CD4-positive, alpha-beta T cell treated with Interleukin-4 for 1 hour (primary cell): Measurements from ENCODE around the gene GPR152.

Experiments used
- DNase-seq, 2 donors: peaks; one replicate each; pipeline ENCODE4 v3.0.0-alpha.2; 2020 to 2022

Gene GPR152

DNA sequence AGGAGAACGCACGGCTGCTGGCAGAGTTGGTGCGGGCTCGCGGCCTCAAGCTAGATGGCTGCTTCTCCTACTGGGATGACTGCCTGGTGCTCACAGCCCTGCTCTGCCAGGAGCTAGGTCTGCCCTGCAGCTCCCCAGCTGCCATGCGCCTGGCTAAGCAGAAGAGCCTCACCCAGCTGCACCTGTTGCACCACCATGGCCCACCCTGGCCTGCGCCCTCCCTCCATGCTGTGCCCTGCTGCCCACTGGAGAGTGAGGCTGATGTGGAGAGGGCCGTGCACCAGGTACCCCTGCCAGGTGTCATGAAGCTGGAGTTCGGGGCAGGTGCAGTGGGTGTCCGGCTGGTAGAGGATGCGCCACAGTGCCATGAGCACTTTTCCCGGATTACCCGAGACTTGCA is 29.1 kb downstream of the GPR152 start:
- DNase-seq: no peak

DNA sequence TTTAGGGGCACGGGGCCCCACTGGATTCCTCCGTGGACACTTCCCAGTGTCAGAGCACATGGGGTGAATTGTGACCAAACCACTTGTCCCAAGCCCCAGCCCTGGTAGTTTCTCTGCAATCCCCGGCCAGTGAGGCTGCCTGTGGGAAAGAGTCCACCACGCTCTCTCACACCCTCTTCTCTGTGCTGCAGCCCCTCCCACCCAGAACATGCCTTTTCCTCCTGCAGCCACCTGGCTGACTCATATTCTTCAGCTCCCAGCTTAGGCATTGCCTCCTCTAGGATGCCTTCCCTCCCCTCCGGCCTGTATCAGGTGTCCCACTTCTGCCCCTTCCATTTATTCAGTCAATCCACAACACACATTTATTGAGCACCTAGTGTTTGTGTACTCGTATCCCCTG is 29.6 kb downstream of the GPR152 start:
- no peak for DNase-seq

DNA sequence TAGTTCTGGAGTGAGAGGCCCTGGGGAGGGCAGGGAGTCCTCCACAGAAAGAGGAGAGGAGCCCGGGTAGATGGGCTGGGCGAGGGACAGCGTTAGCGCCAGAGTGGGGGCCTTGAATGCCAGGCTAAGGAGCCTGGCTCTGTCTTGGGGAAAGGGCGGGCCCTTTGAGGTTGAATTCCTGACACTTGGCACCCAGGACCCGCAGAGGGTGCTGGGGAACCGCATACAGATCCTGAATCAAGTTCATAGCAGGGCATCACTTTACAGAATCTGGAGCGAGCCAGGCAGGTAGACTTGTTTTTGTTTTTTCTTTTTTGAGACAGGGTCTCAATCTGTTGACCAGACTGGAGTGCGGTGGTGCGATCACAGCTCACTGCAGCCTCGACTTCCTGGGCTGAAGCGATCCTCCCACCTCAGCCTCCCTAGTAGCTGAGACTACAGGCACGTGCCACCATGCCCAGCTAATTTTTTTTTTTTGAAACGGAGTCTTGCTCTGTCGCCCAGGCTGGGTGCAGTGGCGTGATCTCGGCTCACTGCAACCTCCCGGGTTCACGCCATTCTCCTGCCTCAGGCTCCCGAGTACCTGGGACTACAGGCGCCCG is 31.0 kb downstream of the GPR152 start:
- DNase-seq: no peak

DNA sequence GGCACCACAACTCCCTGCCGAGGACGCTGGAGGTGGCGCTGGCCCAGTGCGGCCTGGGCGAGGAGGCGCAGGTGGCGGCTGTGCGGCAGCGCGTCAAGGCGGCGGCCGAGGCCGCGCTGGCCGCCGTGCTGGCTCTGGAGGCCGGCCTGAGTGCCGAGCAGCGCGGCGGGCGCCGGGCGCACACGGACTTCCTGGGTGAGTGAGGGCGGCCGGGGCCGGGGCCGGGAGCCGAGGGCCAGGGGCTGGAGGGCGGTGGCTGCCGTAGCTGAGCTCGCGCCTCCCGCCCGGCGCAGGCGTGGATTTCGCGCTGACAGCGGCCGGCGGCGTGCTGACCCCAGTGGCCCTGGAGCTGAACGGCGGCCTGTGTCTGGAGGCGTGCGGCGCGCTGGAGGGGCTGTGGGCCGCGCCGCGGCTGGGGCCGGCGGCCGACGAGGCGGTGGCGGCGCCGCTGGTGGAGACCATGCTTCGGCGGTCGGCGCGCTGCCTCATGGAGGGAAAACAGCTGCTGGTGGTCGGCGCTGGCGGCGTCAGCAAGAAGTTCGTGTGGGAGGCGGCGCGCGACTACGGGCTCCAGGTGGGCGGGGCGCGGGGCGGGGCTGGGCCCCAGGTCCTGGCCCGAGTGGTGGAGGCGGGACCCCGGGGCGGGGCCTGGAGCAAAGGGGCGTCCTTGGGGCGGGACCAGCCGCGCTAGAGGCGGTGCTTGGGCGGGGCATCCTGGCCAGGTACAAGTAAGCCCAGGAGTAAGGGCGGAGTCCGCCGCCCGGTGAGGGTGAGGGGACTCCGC is 31.7 kb downstream of the GPR152 start:
- peak; percentile 97 to 98 for DNase-seq

DNA sequence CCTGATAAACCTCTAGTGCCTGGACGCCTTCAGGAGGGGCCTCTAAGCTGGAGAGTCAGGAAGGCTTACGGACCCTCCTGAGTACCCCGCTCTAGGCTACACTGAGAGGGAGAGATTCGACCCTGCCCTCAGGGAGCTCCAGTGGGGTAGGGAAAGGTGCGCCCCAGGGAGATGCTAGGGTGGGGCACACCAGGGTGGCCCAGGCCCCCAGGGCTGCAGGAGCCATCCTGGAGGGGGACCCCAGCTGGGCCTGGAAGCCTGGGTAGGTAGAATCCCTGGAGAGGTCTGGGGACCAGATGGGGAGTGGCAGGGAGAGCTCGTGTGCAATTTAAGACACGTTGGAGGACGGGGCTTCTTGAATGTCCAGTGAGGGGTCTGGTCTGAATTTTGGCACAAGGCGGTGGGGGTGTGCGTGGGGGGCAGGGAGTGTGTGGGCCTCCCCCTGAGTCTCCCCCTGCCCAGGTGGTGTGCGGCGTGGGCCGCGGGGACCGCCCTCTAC is 32.3 kb downstream of the GPR152 start:
- DNase-seq: no peak

DNA sequence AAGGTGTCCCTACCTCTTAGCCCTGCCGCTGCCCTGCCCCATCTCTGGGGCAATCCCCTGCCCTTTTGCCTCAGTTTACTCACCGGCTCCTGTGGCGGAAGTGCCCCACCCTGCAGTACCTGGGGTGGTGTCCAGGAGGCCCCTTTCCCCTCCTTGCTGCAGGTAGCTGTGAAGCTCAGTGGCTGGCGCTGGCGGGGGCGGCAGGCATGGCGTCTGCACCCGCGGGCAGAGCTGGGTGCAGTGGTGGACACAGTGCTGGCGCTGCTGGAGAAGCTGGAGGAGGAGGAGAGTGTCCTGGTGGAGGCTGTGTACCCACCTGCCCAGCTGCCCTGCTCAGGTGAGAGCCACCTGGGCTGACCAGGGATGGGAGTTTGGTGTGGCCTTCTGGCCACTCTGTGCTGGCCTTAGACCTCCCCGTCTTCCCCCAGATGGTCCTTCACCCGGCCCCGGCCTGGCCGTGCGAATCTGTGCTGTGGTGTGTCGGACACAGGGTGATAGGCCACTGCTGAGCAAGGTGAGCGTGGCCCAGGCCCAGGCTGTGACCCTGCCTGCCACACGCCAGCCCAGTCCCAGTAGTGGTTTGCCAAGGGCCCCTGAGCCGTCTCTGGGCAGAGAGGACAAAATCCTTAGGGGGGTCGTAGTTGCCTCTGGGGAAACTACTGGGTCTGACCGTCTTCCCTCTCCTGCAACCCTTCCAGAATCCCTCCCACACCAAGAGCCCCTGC is 33.0 kb downstream of the GPR152 start:
- DNase-seq: no peak

DNA sequence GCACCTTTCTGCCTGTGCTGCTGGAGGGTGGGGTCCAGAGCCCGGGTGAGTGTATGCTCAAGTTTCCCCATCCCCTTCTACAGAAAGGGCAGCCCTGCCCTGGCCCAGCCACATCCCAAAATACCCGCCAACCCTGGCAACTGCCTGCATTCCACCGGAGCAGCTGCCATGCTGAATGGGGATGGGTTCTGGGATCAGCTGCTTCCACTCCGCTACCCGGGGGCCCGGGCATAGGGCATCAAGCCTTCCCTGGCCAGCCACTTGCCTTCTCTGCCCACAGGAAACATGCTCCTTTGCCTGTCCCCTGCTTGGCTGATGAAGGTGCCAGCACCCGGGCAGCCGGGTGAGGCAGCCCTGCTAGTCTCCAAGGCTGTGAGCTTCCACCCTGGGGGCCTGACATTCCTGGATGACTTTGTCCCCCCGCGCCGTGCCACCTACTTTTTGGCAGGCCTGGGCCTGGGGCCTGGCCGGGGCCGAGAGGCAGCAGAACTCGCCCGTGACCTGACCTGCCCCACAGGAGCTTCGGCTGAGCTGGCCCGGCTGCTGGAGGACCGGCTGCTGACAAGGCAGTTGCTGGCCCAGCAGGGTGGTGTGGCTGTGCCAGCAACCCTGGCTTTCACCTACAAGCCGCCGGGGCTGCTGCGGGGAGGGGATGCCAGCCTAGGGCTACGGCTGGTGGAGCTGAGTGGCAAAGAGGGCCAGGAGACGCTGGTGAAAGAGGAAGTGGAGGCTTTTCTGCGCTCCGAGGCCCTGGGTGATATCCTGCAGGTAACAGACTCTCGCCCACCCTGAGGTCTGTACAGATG is 33.9 kb downstream of the GPR152 start:
- DNase-seq: peak in 1 of 2 donors; percentile 62

DNA sequence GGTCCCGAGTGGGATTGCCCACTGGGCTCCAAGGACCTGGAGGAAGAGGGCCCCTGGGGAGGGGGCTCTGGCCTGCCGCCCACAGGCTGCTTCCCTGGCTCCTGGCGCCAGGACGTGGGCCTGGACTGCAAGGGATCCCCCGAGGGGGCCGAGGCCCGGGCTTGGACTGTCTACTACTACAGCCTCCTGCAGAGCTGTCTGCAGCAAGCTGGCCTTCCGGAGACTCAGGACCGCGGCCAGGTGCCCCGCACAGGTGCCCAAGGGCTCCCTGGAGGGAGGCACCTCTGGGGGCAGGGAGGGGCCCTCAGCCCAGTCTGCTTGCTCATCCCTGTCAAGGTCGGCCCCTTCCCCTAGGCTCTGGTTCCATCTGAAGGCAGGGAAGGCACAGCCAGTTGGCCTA is 35.1 kb downstream of the GPR152 start:
- no peak for DNase-seq

DNA sequence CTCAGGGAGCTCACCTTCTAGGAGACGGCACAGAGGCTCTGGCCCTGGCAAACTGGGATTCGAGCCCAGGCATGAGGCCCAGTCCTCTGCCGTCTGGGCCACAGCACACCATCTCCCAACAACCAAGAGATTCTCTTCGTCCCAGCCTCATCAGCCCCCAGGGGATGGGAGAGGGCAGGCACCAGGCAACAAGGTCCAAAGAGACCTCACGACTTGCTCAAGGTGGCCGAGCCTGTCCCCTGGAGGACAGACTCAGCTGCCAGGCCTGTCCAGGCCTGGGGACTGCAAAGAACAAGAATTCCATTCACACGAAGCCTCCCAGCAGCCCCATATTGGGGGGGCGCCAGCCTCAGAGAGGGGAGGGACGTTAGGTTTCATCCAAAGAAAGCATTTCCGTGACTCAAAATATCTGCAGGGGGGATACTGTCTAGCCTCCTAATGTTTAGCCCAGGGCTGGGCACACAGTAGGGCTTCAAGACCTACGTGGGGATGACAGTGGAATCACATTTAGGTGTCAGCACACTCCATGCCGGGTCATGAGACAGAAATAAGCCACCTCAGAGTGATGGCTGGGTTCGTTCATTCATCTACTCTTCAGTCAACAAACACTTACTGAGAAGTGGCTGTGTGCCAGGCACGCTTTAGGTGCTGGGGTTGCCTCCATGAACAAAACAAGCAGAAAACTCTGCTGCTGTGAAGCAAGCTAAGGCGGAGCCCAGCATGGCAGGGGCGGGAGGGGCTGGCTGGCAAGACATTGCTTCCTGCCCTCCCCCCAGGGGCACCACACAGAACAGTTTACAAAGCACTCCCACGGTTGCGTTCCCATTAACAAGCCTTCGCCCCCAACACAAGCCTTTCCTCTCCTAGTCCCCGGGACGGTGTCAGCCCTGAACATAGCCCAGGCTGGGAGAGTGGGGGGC is 35.9 kb downstream of the GPR152 start:
- peak; percentile 90 for DNase-seq

DNA sequence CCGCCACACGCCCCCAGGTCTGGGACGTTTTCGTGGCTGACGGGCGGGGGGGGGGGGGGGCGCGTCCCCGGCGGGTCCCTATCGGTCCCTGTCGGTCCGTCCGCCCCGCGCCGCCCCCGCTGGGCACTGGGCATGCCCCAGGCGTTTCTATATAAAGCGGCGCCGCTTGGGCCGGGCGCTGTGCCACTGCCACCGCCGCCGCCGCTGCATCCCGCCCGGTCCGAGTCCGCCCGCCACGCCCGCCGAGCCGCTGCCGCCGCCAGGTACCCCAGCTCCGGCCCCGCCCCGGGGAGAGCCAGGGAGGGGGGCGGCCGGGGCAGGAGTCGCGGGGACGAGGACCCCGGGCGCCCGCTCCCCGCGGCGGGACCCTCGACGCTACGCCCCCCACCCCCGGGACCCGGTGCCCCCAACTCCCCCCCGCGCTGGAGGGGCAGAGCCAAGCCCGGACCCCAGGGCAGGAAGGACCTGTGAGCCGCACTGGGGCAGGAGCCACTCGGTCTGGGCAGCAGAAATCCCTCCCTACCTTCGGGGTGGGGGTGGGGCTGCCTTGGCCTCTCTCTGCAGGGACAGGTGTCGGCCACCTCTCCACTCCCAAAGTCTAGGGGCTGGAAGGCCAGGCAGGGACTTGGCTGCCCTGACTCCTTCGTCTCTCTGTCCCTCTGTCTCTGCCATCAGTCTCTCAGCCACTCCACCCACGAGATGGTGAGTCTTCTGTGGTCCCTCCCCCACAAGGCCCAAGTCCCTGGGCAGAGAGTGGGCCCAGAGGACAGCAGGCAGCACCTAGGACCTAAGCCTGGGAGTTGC is 36.8 kb downstream of the GPR152 start, which contains the start of gene CARNS1:
TSS of gene CARNS1 (plus strand) at position 178 of the 804 bp plus-strand sequence. CDS start at position 700, 522 bp downstream.
- no peak for DNase-seq

DNA sequence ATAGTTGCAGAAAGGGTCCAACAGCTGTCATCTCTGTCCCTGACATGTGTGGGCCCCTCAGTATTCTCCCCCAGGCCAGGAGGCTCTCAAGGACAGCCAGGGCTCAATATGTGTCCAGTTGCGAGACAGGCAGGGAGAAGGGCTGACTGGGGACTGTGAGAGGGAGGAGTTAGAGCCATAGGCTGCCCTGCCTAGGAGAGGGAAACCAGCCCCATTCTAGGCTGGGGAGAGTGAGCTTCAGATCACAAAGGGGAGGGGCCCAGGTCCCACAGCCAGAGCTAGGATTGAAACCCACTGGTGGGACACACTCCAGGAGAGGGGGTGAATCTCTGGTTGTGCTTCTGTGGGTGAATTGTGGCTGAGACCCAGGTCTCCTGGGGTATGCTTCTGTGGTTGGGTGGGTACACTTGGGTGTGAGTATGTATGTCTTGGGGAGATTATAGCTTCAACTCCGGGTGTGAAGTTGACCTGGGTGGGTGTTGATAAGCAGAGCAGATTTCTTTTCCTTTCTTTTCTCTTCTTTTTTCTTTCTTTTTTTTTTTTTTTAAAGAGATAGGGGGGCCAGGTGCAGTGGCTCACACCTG is 39.2 kb downstream of the GPR152 start:
- no peak for DNase-seq

DNA sequence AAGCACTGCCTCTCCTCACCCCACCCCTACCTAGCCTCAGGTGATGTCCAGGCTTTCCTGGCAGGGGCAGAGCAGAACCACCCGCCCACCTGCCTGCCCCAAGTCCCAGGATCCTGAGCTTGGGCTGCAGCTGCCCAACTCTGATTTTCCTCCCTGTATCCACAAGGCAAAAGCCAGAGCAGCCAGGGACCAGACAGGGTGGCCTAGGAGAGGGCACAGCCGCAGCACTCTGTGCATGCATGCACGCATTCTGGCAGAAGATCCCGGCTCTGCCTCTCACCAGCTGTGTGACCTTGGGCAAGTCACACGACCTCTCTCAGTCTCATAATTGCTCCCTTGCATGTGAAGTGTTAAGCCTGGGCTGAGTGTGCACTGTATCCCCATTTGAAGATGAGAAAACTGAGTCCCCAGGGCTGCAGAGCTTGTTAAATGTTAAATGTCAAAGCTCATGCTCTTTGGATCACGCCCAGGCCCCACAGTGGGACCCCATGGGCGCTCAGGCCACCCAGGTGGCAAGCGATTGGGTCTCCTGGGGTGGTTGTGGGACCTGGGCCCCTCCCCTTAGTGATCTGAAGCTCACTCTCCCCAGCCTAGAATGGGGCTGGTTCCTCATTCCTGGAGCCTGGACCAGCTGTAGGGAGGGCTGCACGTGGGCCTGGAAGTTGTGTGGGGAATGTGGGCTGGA is 39.9 kb downstream of the GPR152 start:
- no peak for DNase-seq

DNA sequence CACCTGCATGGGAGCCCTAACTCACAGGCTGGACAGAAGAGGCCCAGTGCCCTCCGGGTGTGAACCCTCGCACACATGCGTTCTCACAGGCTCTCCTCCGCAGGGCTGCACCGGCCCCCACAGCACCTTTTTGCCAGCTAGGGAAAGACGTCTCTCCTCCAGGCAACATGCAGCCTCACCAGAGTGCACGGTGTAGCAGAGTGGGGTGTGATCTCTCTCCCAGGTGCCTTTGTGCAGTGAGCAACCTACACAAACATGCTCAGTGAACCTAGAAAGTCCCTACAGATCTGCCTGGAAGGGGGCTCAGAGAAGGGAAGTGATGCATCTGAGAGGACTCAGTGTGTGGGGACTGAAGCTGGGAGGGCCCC is 40.8 kb downstream of the GPR152 start:
- no peak for DNase-seq

DNA sequence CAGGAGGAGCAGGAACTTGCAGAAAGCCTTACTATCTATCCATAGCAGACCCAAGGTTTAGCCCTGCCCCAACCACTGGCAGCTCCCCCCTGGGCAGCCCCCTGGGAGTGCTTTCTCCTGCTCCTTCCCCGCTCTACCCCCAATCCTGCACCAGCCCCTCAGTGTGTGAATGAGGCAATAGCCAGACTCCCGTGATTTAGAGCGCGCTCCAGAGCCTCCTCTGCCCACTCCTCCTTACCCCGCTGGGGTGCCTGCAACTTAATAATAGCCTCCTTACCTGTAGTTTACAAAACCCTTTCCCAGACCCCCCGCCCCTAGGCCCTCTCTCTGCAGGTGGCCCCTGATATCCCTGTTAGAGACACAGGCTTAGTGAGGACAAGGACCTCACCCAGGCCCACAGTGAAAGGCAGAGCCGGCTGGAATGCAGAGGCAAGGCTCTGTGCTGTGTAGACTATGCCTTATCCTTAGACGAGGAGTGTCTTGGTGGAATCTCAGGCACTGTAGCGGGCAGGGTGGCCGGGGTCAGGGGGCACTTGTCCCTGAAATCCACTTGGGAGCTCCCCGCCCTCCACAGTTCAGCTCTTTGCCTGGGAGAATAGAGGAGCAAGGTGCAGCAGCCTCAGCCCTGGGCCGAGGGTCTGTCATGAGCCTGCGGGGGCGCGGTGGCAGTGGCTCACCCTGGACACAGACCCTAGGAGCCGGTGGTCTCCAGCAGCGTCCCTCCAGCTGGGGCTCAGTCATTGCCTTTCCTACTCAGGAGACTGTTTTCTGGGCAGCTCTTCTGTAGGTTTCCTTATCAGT is 41.3 kb downstream of the GPR152 start:
- no peak for DNase-seq

DNA sequence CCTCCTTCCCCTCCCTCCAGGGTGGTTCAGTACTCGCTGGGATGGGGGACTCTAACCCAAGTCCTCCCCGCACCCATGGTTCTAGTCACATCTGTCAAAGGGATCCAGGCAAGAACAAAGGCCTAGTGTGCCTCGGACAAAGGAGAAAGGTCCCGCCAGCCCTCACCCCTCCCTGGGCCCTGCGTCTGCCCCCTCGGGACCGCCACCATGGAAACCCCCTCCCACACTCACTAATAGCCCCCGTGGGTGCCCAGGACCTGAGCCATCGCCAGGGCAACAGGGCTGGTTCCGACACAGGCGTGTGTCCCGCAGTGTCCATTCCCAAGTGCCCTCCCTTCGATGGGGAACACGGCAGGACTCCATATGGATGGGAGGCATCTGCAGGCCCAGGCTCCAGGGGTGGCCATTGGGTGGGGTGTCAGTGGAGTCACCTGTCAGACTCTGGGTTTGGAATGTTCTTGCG is 42.1 kb downstream of the GPR152 start:
- DNase-seq: no peak

DNA sequence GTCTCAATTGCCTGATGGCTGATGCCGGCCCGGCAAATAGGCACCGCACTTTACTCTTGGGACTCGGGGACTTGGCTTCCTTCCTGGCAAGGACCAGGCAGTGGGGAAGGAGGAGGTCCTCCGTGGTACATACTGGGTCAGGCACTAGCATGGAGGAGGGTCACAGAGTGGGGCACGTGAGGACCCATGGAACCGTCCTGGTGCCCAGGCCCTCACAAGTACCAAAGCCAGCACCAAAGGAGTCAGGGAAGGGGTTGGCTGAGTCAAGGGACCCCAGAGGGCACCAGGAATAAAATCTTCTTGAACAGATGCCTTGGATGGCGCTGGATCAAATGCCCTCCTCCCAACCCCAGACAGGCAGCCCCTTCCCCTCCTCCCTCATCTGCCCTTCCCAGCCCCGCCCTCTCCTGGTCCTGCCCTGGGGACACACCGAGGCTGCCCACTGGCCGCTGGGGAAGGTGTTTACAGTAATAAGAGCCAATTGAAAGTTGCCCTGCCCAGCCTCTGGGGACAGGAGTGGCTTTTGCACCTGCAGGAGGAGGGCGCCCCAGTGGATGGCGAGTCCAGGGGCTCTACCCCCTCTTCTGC is 42.7 kb downstream of the GPR152 start:
- DNase-seq: peak in 1 of 2 donors; percentile 47

DNA sequence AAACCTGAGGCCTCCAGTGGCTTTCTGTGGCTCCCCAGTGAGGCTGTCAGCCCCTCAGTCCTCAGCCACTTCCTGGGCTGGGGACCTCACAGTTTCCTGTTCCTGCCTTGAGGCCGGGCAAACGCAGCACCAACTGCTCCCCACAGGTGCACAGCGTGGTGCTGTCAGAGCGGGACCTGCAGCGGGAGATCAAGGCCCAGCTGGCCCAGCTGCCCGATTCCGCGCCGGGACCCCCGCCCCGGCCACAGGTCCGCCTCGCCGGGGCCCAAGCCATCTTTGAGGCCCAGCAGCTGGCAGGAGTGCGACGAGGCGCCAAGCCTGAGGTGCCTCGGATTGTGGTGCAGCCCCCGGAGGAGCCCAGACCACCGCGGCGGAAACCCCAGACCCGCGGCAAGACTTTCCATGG is 43.3 kb downstream of the GPR152 start:
- peak; percentile 73 to 81 for DNase-seq

DNA sequence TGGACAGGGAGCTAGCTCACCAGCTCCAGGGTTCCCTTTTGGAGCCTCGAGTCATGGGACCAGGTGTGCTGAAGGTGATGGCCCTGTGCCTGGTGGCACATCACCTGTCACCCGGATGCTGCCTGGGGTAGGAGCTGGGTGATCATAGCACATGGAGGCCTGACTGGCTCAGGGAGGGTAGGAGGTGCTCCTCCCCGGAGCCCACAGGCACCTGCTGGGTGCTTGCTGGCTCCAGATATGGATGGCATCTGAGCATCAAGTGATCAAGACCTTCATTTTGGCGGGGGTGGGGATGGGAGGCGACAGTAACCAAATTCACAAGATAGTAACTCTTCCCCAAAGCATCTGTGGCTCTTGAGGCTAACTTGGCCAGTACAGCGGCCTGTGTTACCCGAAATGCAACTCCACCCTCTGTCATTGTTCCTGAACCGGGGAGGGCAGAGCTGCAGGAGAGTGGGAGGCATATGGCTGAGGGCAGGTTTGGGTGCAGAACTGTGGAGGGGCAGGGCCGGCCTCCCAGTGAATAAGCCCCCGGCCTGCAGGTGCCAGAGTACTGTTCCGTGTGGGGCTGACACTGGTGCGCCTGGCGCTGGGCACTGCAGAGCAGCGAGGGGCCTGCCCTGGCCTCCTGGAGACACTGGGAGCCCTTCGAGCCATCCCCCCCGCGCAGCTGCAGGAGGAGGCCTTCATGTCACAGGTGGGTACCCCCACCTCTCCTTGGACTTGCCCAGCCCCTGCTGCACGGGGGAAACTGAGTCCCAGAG is 43.9 kb downstream of the GPR152 start:
- no peak for DNase-seq
